Esophagus muscularis mucosa (tissue), 3 donors: ENCODE measurements around the gene GDF11.

Source experiments
- CTCF ChIP-seq, 3 experiments: fragments of 200-600 bp in 2 of 3; fragments of 450-650 bp in 1 of 3; sonication (generic) in 2 of 3; IDR thresholded peaks; one replicate each; pipeline ENCODE4 v1.5.1; 2017 to 2019; ENCODE audit warnings: antibody characterized with exemption in 3 of 3, mild to moderate bottlenecking in 2 of 3, moderate library complexity in 1 of 3
- POLR2A ChIP-seq: fragments of 450-650 bp; IDR thresholded peaks from one replicate; pipeline ENCODE4 v1.6.1; 2017; ENCODE audit warnings: antibody characterized with exemption, moderate library complexity, mild to moderate bottlenecking, low read depth

GRCh38 chr12:55724940-55725309, 18.0 kb upstream of the GDF11 start:
- TF ChIP-seq CTCF (IDR thresholded peaks at IDR 0.05): no peak
- TF ChIP-seq POLR2A: no peak
